Stimulated activated CD4-positive, alpha-beta T cell treated with anti-CD3 and anti-CD28 coated beads, Interleukin-15, amount 100 ng/mL, for 48 hours (primary cell): ENCODE data around the gene KIF22.
A peak's percentile ranks its signal among the peaks of the same experiment; 100 is the strongest.

Experiments used
- DNase-seq, 2 donors: peaks; one replicate each; pipeline ENCODE4 v3.0.0-alpha.2; 2020; ENCODE audit warnings: low read depth in 2 of 2

The KIF22 gene

DNA sequence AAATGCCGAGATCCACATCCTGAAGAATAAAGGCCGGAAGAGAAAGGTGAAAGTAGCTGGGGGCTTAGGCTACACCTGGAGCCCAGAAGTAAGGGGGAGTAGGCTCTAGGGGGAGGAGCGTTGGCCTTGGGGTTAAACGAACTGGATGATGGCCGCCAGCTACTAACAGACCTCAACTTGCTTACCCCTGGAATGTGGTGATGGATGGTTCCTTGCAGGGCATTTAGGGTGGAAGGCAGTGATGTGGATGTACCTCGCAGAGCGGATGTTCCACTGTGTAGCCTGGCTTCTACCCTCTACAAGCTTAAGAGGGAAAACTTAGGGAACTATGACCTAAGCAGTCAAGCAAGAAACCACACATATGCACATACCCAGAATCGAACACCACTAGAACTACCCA, 13.5 kb downstream of the KIF22 start:
- no peak for DNase-seq

DNA sequence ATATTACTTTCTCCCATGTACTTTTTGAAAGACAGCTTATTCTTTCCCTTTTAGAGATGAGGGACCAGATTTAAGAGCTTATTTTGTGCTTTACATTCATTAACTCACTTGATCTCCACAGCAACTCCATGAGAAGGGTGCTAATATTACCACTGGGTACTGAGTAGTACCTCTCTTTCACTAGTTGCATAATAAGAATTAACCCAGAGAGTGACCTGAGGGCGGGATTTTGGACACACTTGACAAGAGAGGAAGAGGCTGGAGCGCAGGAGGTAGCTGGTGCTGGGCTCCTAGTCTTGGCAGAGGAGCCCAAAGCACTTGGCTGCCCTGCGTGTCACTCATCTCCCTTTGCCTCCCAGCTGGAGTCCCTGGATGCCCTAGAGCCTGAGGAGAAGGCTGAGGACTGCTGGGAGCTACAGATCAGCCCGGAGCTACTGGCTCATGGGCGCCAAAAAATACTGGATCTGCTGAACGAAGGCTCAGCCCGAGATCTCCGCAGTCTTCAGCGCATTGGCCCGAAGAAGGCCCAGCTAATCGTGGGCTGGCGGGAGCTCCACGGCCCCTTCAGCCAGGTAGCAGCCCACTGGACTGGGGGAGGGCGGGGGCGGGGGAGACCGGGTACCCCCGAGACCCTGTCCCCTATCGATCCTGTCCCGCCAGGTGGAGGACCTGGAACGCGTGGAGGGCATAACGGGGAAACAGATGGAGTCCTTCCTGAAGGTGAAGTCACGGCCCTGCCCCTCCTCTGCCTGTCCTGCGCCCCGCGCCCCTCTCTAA, 14.1 kb downstream of the KIF22 start:
- no peak for DNase-seq

DNA sequence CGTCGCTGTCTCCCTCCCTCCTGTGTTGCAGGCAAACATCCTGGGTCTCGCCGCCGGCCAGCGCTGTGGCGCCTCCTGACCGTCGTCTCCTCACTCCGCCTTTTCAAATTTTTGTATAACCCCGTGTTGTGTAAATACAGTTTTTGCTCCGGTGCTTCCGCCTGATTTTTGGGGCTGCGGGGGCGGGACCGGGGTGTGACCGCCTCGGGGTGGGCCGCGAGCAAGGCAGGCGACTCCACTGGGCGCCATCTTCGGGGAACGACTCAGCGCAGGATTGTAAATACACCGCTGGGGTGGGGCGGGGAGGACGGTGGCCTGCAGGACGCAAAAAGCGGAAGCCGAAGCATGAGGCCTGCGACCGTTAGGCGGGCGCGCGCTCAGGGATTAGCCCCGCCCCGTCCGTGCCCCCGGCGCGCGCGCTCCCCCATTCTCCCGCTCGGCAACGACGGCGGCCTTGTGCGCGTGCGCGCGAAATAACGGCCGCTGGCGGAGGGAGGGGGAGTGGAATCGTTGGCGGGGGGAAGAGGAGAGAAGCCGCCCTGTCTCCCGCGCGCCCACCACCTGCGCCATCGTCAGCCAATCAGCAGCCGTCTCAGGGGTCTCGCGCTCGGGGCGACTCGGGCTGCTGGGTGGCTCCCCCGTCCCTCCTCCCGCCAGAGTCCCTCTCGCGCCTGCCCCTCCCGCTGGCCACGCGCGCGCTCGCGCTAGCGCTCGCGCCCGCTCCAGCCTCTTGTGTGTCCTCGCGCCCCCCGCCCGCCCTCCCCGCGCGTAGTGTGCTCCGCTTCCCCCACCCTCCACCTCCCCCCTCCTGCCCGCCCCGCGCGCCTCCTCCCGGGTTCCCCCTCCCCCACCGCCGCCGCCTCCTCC, 14.9 kb downstream of the KIF22 start:
- DNase-seq = peak; percentile 96 to 97

DNA sequence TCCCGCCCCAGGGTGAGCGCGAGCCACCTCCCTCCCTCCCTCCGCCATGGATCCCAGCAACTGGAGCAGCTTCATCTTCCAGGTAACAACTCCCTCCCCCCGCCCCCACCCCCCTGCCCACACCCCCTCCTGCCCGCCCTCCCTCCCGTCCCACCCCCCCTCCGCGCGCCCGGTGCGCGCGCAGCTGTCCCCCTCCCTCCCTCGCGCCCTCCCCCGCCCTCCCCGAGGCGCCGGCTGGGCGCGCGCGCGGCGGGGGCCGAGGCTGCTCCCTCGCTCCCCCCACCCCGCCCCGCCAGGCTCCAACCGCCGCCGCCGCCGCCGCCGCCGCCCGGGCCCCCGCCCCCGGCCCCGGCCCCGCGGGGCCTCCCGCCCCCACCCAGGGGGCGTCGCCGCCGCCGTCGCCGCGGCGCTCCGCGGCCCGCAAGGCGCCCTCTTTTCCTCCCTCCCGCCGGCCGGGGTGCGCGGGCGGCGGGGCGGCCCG, 15.6 kb downstream of the KIF22 start, which contains the start of gene MAZ:
MAZ (plus strand) TSS at position 431 of the 481 bp plus-strand sequence. CDS start 173 bp downstream, outside the sequence.
- no peak for DNase-seq

DNA sequence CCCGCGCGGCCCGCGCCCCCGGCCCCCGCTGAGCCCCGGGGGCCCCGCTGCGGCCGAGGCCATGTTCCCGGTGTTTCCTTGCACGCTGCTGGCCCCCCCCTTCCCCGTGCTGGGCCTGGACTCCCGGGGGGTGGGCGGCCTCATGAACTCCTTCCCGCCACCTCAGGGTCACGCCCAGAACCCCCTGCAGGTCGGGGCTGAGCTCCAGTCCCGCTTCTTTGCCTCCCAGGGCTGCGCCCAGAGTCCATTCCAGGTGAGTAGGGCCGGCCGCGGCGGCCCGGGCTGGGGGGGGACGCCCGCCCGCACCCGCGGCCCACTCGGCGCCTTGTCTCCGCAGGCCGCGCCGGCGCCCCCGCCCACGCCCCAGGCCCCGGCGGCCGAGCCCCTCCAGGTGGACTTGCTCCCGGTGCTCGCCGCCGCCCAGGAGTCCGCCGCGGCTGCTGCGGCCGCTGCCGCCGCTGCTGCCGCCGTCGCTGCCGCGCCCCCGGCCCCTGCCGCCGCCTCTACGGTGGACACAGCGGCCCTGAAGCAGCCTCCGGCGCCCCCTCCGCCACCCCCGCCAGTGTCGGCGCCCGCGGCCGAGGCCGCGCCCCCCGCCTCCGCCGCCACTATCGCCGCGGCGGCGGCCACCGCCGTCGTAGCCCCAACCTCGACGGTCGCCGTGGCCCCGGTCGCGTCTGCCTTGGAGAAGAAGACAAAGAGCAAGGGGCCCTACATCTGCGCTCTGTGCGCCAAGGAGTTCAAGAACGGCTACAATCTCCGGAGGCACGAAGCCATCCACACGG, 16.3 kb downstream of the KIF22 start:
- DNase-seq = no peak

DNA sequence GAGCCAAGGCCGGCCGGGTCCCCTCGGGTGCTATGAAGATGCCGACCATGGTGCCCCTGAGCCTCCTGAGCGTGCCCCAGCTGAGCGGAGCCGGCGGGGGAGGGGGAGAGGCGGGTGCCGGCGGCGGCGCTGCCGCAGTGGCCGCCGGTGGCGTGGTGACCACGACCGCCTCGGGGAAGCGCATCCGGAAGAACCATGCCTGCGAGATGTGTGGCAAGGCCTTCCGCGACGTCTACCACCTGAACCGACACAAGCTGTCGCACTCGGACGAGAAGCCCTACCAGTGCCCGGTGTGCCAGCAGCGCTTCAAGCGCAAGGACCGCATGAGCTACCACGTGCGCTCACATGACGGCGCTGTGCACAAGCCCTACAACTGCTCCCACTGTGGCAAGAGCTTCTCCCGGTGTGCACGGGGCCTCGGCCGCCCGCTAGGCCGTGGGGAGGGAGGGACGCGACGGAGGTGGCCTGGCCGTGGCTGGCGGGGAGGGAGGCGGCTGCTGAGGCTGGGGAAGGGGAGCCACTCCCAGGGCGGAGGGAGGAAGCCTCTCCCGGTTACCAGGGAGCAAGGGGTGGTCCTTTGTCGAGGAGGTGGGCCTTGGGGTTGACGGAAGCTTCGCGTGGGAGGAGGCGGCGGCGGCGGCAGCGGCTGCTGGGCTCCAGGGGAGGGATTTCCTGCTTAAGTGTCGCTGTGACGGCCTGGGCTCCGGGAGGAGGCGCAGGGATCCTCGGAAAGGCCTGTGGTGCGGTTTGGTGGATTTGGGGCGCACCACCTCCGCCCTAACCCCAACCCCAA, 17.1 kb downstream of the KIF22 start:
- DNase-seq = peak; percentile 83 to 85

DNA sequence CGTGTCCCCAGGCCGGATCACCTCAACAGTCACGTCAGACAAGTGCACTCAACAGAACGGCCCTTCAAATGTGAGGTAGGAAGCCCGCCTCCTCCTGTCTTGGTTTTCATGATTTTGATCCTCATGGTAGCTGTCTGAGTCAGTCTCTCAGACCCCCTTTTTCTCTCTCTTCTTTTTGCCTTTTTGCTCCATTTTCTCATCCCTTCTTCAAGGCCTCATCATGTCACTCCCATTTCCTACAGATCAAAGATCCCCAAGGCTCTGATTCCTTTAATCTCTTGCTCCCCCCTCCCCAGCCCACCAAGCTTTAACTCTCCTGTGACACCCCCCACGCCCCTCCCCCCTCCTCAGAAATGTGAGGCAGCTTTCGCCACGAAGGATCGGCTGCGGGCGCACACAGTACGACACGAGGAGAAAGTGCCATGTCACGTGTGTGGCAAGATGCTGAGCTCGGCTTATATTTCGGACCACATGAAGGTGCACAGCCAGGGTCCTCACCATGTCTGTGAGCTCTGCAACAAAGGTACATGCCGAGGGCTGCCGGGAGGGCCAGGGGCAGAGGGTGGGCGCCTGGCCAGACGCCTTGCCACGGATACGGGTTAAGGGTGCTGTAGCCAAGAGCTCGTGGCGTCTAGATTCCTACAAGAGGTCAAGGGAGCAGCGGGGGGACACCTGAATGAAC, 17.8 kb downstream of the KIF22 start:
- DNase-seq = no peak

DNA sequence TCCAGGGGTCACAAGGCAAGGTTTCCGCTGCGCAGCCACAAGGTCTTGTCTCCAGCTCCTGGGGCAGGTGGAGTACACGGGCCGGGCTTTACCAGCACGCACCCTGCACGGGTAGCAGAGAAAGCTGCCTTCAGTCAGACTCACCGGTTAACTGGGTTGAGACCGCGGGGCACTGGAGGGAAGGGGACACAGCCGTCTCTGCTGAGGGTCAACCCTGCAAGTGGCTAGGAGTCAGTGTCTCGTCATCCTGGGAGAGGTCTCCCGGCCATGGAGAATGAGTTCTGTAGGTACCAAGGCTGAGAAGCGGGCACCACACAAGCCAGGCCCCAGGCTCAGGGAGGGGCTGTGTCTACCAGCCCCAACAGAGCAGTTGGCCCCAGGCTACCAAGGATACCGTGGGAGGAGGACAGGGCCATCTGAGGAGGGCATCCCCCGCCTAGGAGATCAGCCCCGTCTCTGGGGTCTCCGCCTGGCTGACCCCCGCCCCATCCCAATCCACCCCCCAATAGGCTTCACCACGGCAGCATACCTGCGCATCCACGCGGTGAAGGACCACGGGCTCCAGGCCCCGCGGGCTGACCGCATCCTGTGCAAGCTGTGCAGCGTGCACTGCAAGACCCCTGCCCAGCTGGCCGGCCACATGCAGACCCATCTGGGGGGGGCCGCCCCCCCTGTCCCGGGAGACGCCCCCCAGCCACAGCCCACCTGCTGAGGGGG, 18.6 kb downstream of the KIF22 start:
- no peak for DNase-seq

DNA sequence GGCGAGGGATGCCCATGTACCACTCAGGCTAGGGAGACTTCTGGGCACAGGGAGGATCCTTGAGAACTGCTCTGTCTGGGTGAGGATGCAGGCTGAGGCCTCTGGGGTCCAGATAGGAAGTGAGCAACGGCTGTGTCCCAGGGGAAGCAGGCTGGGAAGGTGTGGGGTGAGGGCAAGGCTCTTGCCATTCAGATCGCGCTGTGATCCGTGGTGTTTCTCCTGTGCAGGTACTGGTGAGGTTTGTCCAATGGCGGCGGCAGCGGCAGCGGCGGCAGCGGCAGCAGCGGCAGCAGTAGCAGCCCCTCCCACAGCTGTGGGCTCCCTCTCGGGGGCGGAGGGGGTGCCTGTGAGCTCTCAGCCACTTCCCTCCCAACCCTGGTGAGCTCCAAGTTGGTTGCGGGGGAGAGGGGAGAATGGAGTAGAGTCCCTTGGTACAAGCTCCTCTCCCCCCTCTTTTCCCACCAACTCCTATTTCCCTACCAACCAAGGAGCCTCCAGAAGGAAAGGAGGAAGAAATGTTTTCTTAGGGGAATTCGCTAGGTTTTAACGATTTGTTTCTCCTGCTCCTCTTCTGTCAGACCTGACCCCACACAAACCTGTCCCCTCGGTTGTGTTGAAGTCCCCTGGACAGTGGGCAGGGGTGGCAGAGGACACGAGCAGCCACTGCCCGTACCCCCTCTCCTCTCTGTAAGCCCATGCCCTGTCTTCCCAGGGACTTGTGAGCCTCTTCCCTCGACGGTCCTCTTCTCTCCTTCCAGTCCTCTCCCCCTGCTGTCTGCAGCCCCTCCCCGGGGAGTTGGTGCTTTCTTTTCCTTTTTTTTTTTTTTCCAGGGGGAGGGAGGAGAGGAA, 19.5 kb downstream of the KIF22 start:
- no peak for DNase-seq

DNA sequence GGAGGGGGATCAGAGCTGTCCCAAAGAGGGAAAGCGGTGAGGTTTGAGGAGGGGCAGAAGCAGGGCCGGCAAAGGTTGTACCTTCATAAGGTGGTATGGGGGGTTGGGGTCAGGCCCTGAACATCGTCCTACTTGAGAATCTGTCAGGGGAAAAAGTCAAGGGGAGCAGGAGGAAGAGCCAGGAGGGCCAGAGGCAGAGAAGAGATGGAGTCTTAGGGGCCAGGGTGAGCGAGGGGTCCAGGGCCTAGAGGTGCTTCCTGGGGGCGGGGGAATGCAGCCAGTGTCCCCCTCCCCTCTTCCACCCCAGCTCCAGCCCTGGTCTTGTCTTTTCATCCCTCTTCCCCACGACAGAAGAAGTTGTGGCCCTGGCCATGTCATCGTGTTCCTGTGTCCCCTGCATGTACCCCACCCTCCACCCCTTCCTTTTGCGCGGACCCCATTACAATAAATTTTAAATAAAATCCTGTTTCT, 20.2 kb downstream of the KIF22 start:
- DNase-seq = no peak

DNA sequence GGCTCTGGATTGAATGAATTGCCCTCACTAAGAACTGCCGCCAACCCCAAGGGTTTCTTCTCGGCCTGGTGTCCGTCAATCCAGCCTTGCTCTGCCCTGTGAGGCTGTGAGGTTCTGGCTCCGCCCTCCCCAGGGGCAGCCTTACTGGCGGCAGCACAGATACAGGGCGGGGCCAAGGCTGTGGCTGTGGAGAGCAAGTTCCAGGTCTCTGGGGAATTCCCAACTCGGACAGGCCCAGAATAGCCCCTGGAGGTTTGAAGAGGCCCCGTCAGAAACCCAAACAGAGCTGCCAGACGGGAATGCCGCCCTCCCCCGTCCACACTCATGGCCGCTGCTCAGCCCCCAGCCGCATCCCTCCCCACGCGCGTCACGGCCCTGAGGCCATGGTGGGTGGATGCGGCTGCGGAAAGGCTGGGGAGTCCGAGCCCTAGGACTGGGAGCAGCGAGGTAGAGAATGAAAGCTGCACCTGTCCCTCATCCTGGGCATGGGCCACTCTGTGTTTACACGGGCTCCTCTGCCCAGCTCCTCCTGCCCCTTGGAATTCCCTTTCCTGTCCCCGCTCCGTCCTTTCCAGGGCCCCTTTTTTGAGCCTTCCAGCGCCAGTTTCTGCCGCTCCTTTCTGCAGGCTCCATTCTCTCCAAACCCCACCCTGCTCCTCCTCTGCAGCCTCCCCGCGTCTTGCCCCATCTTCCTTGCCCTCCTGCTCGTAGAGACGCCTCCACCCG, 20.8 kb downstream of the KIF22 start:
- no peak for DNase-seq

DNA sequence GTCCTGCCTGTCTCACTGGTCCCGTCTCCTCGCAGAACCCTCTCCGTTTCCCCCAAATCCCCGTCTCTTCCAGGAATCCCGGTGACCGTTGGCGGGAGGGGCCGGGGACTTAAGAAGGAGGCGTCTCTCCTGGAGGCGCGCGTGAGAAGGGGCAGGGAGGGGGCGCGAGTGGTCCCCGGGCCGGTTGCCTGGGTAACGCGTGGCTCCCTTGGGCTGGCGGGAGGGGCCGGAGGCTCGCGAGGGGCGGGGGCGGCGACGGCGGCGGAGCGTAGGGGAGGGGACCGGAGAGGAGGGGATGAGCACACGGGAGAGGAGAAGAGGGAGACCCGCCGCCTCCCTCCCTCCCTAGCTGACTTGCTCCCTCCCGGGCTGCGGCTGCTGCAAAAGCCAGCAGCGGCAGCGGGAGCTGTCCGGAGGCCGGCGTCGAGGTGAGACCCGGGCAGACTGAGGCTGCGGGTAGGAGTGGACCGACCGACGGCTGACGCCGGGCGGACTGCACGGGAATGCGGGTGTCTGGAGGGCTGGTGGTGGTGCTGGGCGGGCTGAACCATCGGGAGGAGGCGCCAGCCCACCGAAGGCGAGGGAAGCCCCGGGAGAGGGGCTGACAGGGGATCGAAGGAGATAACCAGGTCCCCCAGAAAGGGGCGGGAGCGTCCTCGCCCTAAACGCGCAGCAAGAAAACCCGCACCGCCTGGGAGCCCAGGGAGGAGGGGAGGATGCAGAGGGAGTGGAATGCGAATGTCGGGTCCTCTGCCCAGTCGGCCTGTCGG, 21.5 kb downstream of the KIF22 start, which contains the start of gene PRRT2:
PRRT2 (plus strand) TSS at position 298 of the 770 bp plus-strand sequence. CDS start 862 bp downstream, outside the sequence.
- no peak for DNase-seq

DNA sequence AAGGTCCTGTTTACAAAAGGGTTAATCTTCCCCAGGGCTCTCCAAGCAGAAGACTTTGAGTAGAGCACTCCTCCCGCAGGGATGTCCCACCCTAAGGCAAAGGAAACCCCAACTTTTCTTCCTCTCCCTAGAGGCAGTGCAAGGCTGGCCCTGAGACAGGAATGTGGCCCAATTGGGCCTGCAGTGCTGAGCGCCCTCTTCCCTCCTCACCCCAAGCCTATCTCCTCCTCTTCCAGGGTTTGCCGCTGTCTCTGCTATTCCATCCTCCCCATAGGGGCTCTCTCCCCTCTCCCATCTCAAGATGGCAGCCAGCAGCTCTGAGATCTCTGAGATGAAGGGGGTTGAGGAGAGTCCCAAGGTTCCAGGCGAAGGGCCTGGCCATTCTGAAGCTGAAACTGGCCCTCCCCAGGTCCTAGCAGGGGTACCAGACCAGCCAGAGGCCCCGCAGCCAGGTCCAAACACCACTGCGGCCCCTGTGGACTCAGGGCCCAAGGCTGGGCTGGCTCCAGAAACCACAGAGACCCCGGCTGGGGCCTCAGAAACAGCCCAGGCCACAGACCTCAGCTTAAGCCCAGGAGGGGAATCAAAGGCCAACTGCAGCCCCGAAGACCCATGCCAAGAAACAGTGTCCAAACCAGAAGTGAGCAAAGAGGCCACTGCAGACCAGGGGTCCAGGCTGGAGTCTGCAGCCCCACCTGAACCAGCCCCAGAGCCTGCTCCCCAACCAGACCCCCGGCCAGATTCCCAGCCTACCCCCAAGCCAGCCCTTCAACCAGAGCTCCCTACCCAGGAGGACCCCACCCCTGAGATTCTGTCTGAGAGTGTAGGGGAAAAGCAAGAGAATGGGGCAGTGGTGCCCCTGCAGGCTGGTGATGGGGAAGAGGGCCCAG, 22.4 kb downstream of the KIF22 start:
- DNase-seq = no peak

DNA sequence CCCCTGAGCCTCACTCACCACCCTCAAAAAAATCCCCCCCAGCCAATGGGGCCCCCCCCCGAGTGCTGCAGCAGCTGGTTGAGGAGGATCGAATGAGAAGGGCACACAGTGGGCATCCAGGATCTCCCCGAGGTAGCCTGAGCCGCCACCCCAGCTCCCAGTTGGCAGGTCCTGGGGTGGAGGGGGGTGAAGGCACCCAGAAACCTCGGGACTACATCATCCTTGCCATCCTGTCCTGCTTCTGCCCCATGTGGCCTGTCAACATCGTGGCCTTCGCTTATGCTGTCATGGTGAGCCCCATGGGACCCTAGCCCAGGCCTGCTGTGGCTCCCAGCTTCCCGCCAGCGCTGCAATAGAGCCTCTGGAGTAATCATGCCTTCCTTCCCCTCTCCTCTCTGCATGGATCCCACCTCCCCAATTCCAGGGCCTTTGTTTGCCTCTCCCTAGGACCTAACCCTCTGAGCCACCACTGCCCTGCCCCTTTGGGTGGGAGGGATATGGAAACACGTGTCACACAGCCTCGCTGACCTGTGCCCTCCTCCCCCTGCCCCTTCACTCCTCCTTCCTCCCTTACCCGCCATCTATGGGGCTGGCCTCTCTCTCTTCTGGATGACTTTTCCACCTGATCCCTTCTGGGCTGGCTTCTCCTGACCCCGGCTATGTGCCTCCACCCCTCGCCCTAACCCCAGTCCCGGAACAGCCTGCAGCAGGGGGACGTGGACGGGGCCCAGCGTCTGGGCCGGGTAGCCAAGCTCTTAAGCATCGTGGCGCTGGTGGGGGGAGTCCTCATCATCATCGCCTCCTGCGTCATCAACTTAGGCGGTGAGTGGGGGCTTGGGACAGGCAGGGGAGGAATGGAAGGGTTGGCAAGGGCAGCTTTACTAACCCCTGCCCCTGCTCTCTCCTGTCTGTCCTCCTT, 23.4 kb downstream of the KIF22 start:
- no peak for DNase-seq

DNA sequence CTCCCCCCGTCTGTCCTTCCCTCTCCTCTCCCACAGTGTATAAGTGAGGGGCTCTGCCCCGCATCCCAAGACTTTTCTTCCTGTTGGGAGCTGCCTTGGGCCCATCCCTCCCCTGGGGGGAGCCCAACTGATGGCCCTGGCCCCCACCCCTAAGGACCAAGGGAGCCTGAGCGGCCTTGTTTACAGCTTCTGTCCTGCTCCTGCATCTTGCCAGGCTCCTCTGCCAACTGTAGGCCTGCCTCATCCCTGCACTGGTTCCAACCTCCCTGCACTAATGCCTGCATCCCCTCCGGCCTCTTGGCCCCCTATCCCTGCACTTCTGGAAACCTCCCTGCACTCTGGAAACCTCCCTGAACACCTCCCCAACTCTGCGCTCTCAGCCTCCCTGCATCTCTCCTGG, 24.0 kb downstream of the KIF22 start:
- no peak for DNase-seq
